IMR-90 (cell line): ENCODE data around the gene PAXX. TPM values are rescaled to one million over a fixed set of nuclear protein-coding genes. Genes with fewer than 3 reads are reported as not detected.

Experiments used
- ATAC-seq: fragments of 200-7000 bp; cut with Tn5 transposase; 2 replicates; pipeline ENCODE4 v1.9.1; 2020; ENCODE audit warnings: low read depth, mild to moderate bottlenecking, moderate library complexity
- BruUV-seq: library from RNA; stranded (reverse); fragments of 400-500 nt; replicated peaks from 2 replicates; lab custom pipeline; 2021; lab: Mats Ljungman, UMichigan
- CTCF ChIA-PET: fragments of 300-600 bp; formaldehyde crosslinking; extraction: SDS; loops from one replicate; lab custom pipeline; 2021; ENCODE audit warnings: antibody characterized with exemption; lab: Yijun Ruan, JAX
- POLR2A ChIA-PET: fragments of 300-600 bp; sonication (Branson Sonifier 250); formaldehyde crosslinking; loops from one replicate; lab custom pipeline; 2022; ENCODE audit warnings: antibody characterized with exemption; ENCODE audit not compliant: unreplicated experiment; lab: Charles Lee
- DNase-seq: peaks from one replicate; pipeline ENCODE4 v3.0.0; 2013
- H2AFZ ChIP-seq: replicated peaks from 2 replicates; pipeline ENCODE3; 2013; ENCODE audit warnings: low read length, mild to moderate bottlenecking; ENCODE audit not compliant: poor library complexity
- H2AK5ac ChIP-seq: 2 replicates; pipeline ENCODE4 v1.6.1; 2013; ENCODE audit warnings: low read depth, low read length, inconsistent platforms
- H2AK9ac ChIP-seq: replicated peaks from 2 replicates; pipeline ENCODE3; 2013; ENCODE audit warnings: mild to moderate bottlenecking, low read depth, low read length, moderate library complexity; ENCODE audit not compliant: poor library complexity
- H2BK120ac ChIP-seq: 2 replicates; pipeline ENCODE4 v1.6.1; 2013; ENCODE audit warnings: low read depth, low read length, inconsistent platforms
- H2BK15ac ChIP-seq: 3 replicates; pipeline ENCODE4 v1.6.1; 2013; ENCODE audit warnings: low read depth, low read length, inconsistent platforms
- H2BK20ac ChIP-seq: 2 replicates; pipeline ENCODE4 v1.6.1; 2013; ENCODE audit warnings: low read depth, mild to moderate bottlenecking, inconsistent platforms, low read length, moderate library complexity
- H2BK5ac ChIP-seq: 2 replicates; pipeline ENCODE4 v1.6.1; 2013; ENCODE audit warnings: mild to moderate bottlenecking, low read depth, low read length, inconsistent platforms; ENCODE audit not compliant: poor library complexity, severe bottlenecking
- H3K14ac ChIP-seq: replicated peaks from 2 replicates; pipeline ENCODE4 v1.6.1; 2013; ENCODE audit warnings: low read depth, low read length, inconsistent platforms
- H3K18ac ChIP-seq: 2 replicates; pipeline ENCODE4 v1.6.1; 2013; ENCODE audit warnings: low read depth, low read length, control low read depth
- H3K23ac ChIP-seq: 2 replicates; pipeline ENCODE4 v1.6.1; 2013; ENCODE audit warnings: low read depth, low read length, inconsistent platforms
- H3K27ac ChIP-seq: 2 replicates; pipeline ENCODE4 v1.5.1; 2013; ENCODE audit warnings: mild to moderate bottlenecking, control low read depth, low read length; ENCODE audit not compliant: insufficient read depth
- H3K27me3 ChIP-seq: 2 replicates; pipeline ENCODE4 v1.6.1; 2013; ENCODE audit warnings: low read length; ENCODE audit not compliant: control insufficient read depth, insufficient read depth
- H3K36me3 ChIP-seq: 2 replicates; pipeline ENCODE4 v1.6.1; 2013; ENCODE audit warnings: low read length, mixed read lengths; ENCODE audit not compliant: control insufficient read depth, insufficient read depth
- H3K4ac ChIP-seq: 2 replicates; pipeline ENCODE4 v1.6.1; 2013; ENCODE audit warnings: low read depth, low read length, inconsistent platforms
- H3K4me1 ChIP-seq: 2 replicates; pipeline ENCODE4 v1.6.1; 2013; ENCODE audit warnings: low read length, mixed read lengths; ENCODE audit not compliant: control insufficient read depth, insufficient read depth
- H3K4me2 ChIP-seq: 2 replicates; pipeline ENCODE4 v1.6.1; 2013; ENCODE audit warnings: low read depth, mild to moderate bottlenecking, control low read depth, low read length, moderate library complexity
- H3K4me3 ChIP-seq: 2 replicates; pipeline ENCODE4 v1.5.1; 2013; ENCODE audit warnings: low read depth, mild to moderate bottlenecking, control low read depth, low read length, moderate library complexity; ENCODE audit not compliant: insufficient read depth
- H3K56ac ChIP-seq: 2 replicates; pipeline ENCODE4 v1.6.1; 2013; ENCODE audit warnings: low read length, inconsistent platforms; ENCODE audit not compliant: insufficient read depth; ENCODE audit errors: extremely low read depth
- H3K79me1 ChIP-seq, 2 experiments: 2 replicates each; pipeline ENCODE4 v1.6.1; 2013; ENCODE audit warnings: low read length in 2 of 2, inconsistent platforms in 1 of 2, low read depth in 1 of 2
- H3K9ac ChIP-seq: 2 replicates; pipeline ENCODE4 v1.6.1; 2013; ENCODE audit warnings: low read depth, low read length, control low read depth
- H3K9me1 ChIP-seq: 2 replicates; pipeline ENCODE4 v1.6.1; 2013; ENCODE audit warnings: low read length, inconsistent platforms; ENCODE audit not compliant: insufficient read depth
- H3K9me3 ChIP-seq: 2 replicates; pipeline ENCODE4 v1.6.1; 2013; ENCODE audit warnings: low read length; ENCODE audit not compliant: control insufficient read depth, insufficient read depth
- H4K20me1 ChIP-seq: 2 replicates; pipeline ENCODE4 v1.6.1; 2013; ENCODE audit warnings: low read length, inconsistent platforms; ENCODE audit not compliant: insufficient read depth
- H4K5ac ChIP-seq: 2 replicates; pipeline ENCODE4 v1.6.1; 2013; ENCODE audit warnings: mild to moderate bottlenecking, low read depth, low read length, control low read depth
- H4K8ac ChIP-seq, 2 experiments: 2 replicates each; pipeline ENCODE4 v1.6.1; 2013; ENCODE audit warnings: low read depth in 2 of 2, low read length in 2 of 2, control low read depth in 1 of 2, inconsistent platforms in 1 of 2
- H4K91ac ChIP-seq: 2 replicates; pipeline ENCODE4 v1.6.1; 2013; ENCODE audit warnings: low read depth, low read length, inconsistent platforms; ENCODE audit not compliant: insufficient read depth
- CEBPB ChIP-seq: IDR thresholded peaks from 2 replicates; pipeline ENCODE4 v1.6.1; 2012; ENCODE audit warnings: low read depth, low read length, improper control_type of control experiment
- CHD1 ChIP-seq: IDR thresholded peaks from 2 replicates; pipeline ENCODE4 v1.6.1; 2012; ENCODE audit warnings: low read depth, low read length, improper control_type of control experiment
- MAFK ChIP-seq: IDR thresholded peaks from 2 replicates; pipeline ENCODE4 v1.6.1; 2012; ENCODE audit warnings: low read depth, low read length, improper control_type of control experiment
- MAZ ChIP-seq: IDR thresholded peaks from 2 replicates; pipeline ENCODE4 v1.6.1; 2012; ENCODE audit warnings: low read depth, mild to moderate bottlenecking, low read length, improper control_type of control experiment, moderate library complexity, borderline replicate concordance
- MXI1 ChIP-seq: IDR thresholded peaks from 2 replicates; pipeline ENCODE4 v1.6.1; 2012; ENCODE audit warnings: low read depth, mild to moderate bottlenecking, low read length, moderate library complexity, borderline replicate concordance
- POLR2A ChIP-seq: IDR thresholded peaks from 2 replicates; pipeline ENCODE4 v1.6.1; 2012; ENCODE audit warnings: mild to moderate bottlenecking, low read depth, low read length
- RFX5 ChIP-seq: IDR thresholded peaks from 2 replicates; pipeline ENCODE4 v1.8.0; 2012; ENCODE audit warnings: low read depth, mild to moderate bottlenecking, low read length, moderate library complexity
- SMC3 ChIP-seq: fragments of 150-350 bp; IDR thresholded peaks from 2 replicates; pipeline ENCODE4 v1.6.1; 2016; ENCODE audit warnings: low read depth, mild to moderate bottlenecking, antibody characterized with exemption, low read length, moderate library complexity
- WGBS, 2 experiments: methylation state at CpG; one replicate each; pipeline versions ENCODE4 v1.1.5 to v1.1.7; 2013; ENCODE audit warnings: missing lambda C conversion rate in 2 of 2; ENCODE audit not compliant: insufficient read length in 1 of 2; ENCODE audit errors: extremely low coverage in 2 of 2; 5-methylcytosine and 5-hydroxymethylcytosine counted together
- dilution Hi-C: fragments of 300-500 bp; cut with HindIII; formaldehyde crosslinking; loops from one replicate; pipeline ENCODE4 v1.14.3; 2018; ENCODE audit warnings: low sequenced_read_pairs; ENCODE audit not compliant: unreplicated experiment
- in situ Hi-C: fragments of 300-500 bp; cut with MboI; formaldehyde crosslinking; loops from 3 replicates; pipeline ENCODE4 v1.14.3; 2019; ENCODE audit warnings: low sequenced_read_pairs, inconsistent platforms, mixed read lengths
- intact Hi-C: fragments of 100-400 bp; cut with micrococcal nuclease; formaldehyde crosslinking; loops from 2 replicates; pipeline ENCODE4 v1.10.0; 2022
- polyA plus RNA-seq, 3 experiments: library from polyadenylated mRNA; depleted of rRNA; stranded (reverse); fragments of >200 nt; gene quantifications; 2 replicates each; pipeline ENCODE4 v1.2.3, GENCODE V29; 2012; ENCODE audit warnings: low replicate concordance in 1 of 3
- total RNA-seq: library from RNA; depleted of rRNA; stranded (reverse); fragments of >200 nt; gene quantifications from 2 replicates; pipeline ENCODE4 v1.2.3, GENCODE V29; 2012
- TF ChIP-seq, protein P1 (sequence below): fragments of 150-350 bp; IDR thresholded peaks from 2 replicates; pipeline ENCODE4 v1.6.1; 2017; ENCODE audit warnings: mild to moderate bottlenecking, antibody characterized with exemption, low read length, low read depth

The PAXX gene
- total and polyA plus RNA-seq, 2 of the 4 experiments (the other 2 are of a cell fraction), result 5.7 to 24.6 TPM

DNA sequence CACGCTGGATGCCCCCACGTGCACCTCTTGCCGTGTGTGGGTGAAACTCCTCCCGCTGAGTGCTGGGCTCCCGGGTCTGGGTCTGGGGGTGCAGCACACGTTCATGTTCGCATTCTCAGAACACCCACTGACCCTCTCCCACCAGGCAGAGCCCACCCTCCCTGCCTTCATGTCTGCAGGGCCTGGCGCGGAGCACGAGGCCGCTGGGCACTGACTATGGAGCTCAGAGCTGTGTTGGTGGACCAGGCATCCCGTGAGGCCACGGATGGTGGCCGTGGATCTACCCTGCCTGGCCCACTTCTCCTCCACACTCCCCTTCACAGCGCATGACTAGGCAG lies 31.3 kb upstream of the PAXX start:
- H3K79me1 ChIP-seq, result no peaks in the 10 kb centered on the region
- no peaks in the 10 kb centered on the region for H4K20me1 ChIP-seq
- H2AK9ac ChIP-seq, result peak overlapping the region; percentile 13
- no peaks in the 10 kb centered on the region for H3K4me1 ChIP-seq
- H2BK20ac ChIP-seq, result no peak overlapping the region
- no peak overlapping the region for H3K23ac ChIP-seq
- CTCF ChIA-PET, result interaction anchor here (1.0 kb wide), 1 partner anchor 13 kb away, joined by 4 read pairs; no protein-coding TSS in a partner anchor
- H4K91ac ChIP-seq, result no peak overlapping the region
- no peak overlapping the region for H2AK5ac ChIP-seq
- no peak overlapping the region for H3K4me3 ChIP-seq
- intact Hi-C loops (no loop called here), dilution Hi-C loops (no loop called here), in situ Hi-C loops (no loop called here)
- no peak overlapping the region for H3K9ac ChIP-seq
- no peak overlapping the region for H3K4me2 ChIP-seq
- ATAC-seq (no peak), DNase-seq (no peak)
- no peak overlapping the region for H3K4ac ChIP-seq
- H3K18ac ChIP-seq, result no peak overlapping the region
- H2BK15ac ChIP-seq, result no peak overlapping the region
- TF ChIP-seq CEBPB, result no peak
- TF ChIP-seq RFX5, result no peak
- no peak for TF ChIP-seq SMC3
- TF ChIP-seq POLR2A, result no peak
- TF ChIP-seq CHD1, result no peak
- TF ChIP-seq MXI1, result no peak
- TF ChIP-seq MAZ, result no peak
- TF ChIP-seq MAFK, result no peak
- TF ChIP-seq, protein P1, sequence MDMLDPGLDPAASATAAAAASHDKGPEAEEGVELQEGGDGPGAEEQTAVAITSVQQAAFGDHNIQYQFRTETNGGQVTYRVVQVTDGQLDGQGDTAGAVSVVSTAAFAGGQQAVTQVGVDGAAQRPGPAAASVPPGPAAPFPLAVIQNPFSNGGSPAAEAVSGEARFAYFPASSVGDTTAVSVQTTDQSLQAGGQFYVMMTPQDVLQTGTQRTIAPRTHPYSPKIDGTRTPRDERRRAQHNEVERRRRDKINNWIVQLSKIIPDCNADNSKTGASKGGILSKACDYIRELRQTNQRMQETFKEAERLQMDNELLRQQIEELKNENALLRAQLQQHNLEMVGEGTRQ, result no peak
- H4K5ac ChIP-seq, result no peak overlapping the region
- no peak overlapping the region for H2AFZ ChIP-seq
- no TSS peak for BruUV-seq
- H4K8ac ChIP-seq, result no peak overlapping the region
- H2BK120ac ChIP-seq, result no peak overlapping the region
- WGBS, 2 experiments, result 72% methylated on average over 7 of the region's 15 CpGs; no CpG with 5 or more reads in 1 of the 2 experiments
- no peak overlapping the region for H3K27ac ChIP-seq
- peaks cover 3% of the 10 kb centered on the region for H3K9me3 ChIP-seq
- H3K27me3 ChIP-seq, result peaks cover 26% of the 10 kb centered on the region
- H3K9me1 ChIP-seq, result peaks cover 2% of the 10 kb centered on the region; the same call in 1 of the 2 replicates
- no peak overlapping the region for H3K56ac ChIP-seq
- H2BK5ac ChIP-seq, result no peak overlapping the region
- no peak overlapping the region for H3K14ac ChIP-seq
- POLR2A ChIA-PET, result no interaction called here
- H3K36me3 ChIP-seq, result no peaks in the 10 kb centered on the region
